HEK293 (cell line): Measurements from ENCODE around the gene GMPS.

Source experiments
- EGR2 ChIP-seq: fragments of 450-650 bp; formaldehyde crosslinking; IDR thresholded peaks from 2 replicates; pipeline ENCODE4 v1.5.1; 2016; ENCODE audit warnings: low read depth, missing biosample characterization, missing genetic modification characterization
- GFI1B ChIP-seq: fragments of 450-650 bp; formaldehyde crosslinking; IDR thresholded peaks from 2 replicates; pipeline ENCODE4 v1.5.1; 2016; ENCODE audit warnings: missing biosample characterization, missing genetic modification characterization
- GLI4 ChIP-seq: fragments of 450-650 bp; formaldehyde crosslinking; IDR thresholded peaks from 2 replicates; pipeline ENCODE4 v1.5.1; 2016; ENCODE audit warnings: missing biosample characterization, missing genetic modification characterization
- HOXA7 ChIP-seq: sonication (generic); formaldehyde crosslinking; IDR thresholded peaks from 2 replicates; pipeline ENCODE4 v1.8.1; 2022; ENCODE audit warnings: missing genetic modification reagents, borderline replicate concordance
- IKZF3 ChIP-seq: fragments of 450-650 bp; IDR thresholded peaks from 2 replicates; pipeline ENCODE4 v1.5.0; 2018; ENCODE audit warnings: missing biosample characterization, mild to moderate bottlenecking, missing genetic modification characterization, moderate library complexity
- KLF7 ChIP-seq: fragments of 450-650 bp; formaldehyde crosslinking; IDR thresholded peaks from 2 replicates; pipeline ENCODE4 v1.5.1; 2016; ENCODE audit warnings: missing biosample characterization, missing genetic modification characterization, borderline replicate concordance
- KLF9 ChIP-seq: fragments of 450-650 bp; formaldehyde crosslinking; IDR thresholded peaks from 2 replicates; pipeline ENCODE4 v1.5.1; 2016; ENCODE audit warnings: missing biosample characterization, missing genetic modification characterization, low read depth
- OSR2 ChIP-seq: fragments of 450-650 bp; formaldehyde crosslinking; IDR thresholded peaks from 2 replicates; pipeline ENCODE4 v1.5.1; 2016; ENCODE audit warnings: missing biosample characterization, missing genetic modification characterization
- OVOL3 ChIP-seq: fragments of 450-650 bp; formaldehyde crosslinking; IDR thresholded peaks from 2 replicates; pipeline ENCODE4 v1.5.1; 2016; ENCODE audit warnings: missing biosample characterization, missing genetic modification characterization
- SCRT2 ChIP-seq: fragments of 450-650 bp; formaldehyde crosslinking; IDR thresholded peaks from 2 replicates; pipeline ENCODE4 v1.5.1; 2016; ENCODE audit warnings: missing biosample characterization, missing genetic modification characterization
- SP3 ChIP-seq: fragments of 450-650 bp; formaldehyde crosslinking; IDR thresholded peaks from 2 replicates; pipeline ENCODE4 v1.5.1; 2016; ENCODE audit warnings: missing biosample characterization, missing genetic modification characterization
- TRIM28 ChIP-seq: IDR thresholded peaks from 2 replicates; pipeline ENCODE4 v1.6.1; 2011; ENCODE audit warnings: low read length, control low read depth, borderline replicate concordance
- YY2 ChIP-seq: fragments of 450-650 bp; formaldehyde crosslinking; IDR thresholded peaks from 2 replicates; pipeline ENCODE4 v1.5.1; 2016; ENCODE audit warnings: missing biosample characterization, missing genetic modification characterization
- ZBTB17 ChIP-seq: fragments of 450-650 bp; formaldehyde crosslinking; IDR thresholded peaks from 2 replicates; pipeline ENCODE4 v1.5.1; 2016; ENCODE audit warnings: missing biosample characterization, missing genetic modification characterization
- ZBTB8A ChIP-seq: fragments of 450-650 bp; formaldehyde crosslinking; IDR thresholded peaks from 2 replicates; pipeline ENCODE4 v1.5.1; 2016; ENCODE audit warnings: missing biosample characterization, missing genetic modification characterization
- ZFP3 ChIP-seq: fragments of 450-650 bp; formaldehyde crosslinking; IDR thresholded peaks from 2 replicates; pipeline ENCODE4 v1.5.1; 2016; ENCODE audit warnings: low read depth, missing biosample characterization, missing genetic modification characterization
- ZNF112 ChIP-seq: fragments of 450-650 bp; formaldehyde crosslinking; IDR thresholded peaks from 2 replicates; pipeline ENCODE4 v1.5.0; 2017; ENCODE audit warnings: missing biosample characterization, missing genetic modification characterization
- ZNF133 ChIP-seq: fragments of 450-650 bp; formaldehyde crosslinking; IDR thresholded peaks from 2 replicates; pipeline ENCODE4 v1.5.1; 2016; ENCODE audit warnings: missing biosample characterization, missing genetic modification characterization
- ZNF211 ChIP-seq: fragments of 450-650 bp; formaldehyde crosslinking; IDR thresholded peaks from 2 replicates; pipeline ENCODE4 v1.5.1; 2016; ENCODE audit warnings: low read depth, missing biosample characterization, missing genetic modification characterization
- ZNF239 ChIP-seq: fragments of 450-650 bp; formaldehyde crosslinking; IDR thresholded peaks from 2 replicates; pipeline ENCODE4 v1.5.1; 2016; ENCODE audit warnings: missing biosample characterization, missing genetic modification characterization
- ZNF292 ChIP-seq: fragments of 450-650 bp; formaldehyde crosslinking; IDR thresholded peaks from 2 replicates; pipeline ENCODE4 v1.5.1; 2016; ENCODE audit warnings: low read depth, missing biosample characterization, missing genetic modification characterization, borderline replicate concordance
- ZNF341 ChIP-seq: fragments of 450-650 bp; formaldehyde crosslinking; IDR thresholded peaks from 2 replicates; pipeline ENCODE4; 2016; ENCODE audit warnings: low read depth, missing biosample characterization, missing genetic modification characterization
- ZNF350 ChIP-seq: fragments of 450-650 bp; formaldehyde crosslinking; IDR thresholded peaks from 2 replicates; pipeline ENCODE4 v1.5.0; 2017; ENCODE audit warnings: missing biosample characterization, mild to moderate bottlenecking, missing genetic modification characterization
- ZNF366 ChIP-seq: fragments of 450-650 bp; formaldehyde crosslinking; conservative IDR thresholded peaks from 2 replicates; pipeline ENCODE4 v1.5.1; 2016; ENCODE audit warnings: missing biosample characterization, missing genetic modification characterization
- ZNF37A ChIP-seq: fragments of 450-650 bp; IDR thresholded peaks from 2 replicates; pipeline ENCODE4 v1.5.1; 2018; ENCODE audit warnings: missing biosample characterization, missing genetic modification characterization
- ZNF416 ChIP-seq: fragments of 450-650 bp; formaldehyde crosslinking; IDR thresholded peaks from 2 replicates; pipeline ENCODE4 v1.5.1; 2016; ENCODE audit warnings: missing biosample characterization, missing genetic modification characterization
- ZNF426 ChIP-seq: fragments of 450-650 bp; formaldehyde crosslinking; IDR thresholded peaks from 2 replicates; pipeline ENCODE4 v1.5.1; 2017; ENCODE audit warnings: missing biosample characterization, missing genetic modification characterization, mild to moderate bottlenecking, inconsistent platforms, moderate library complexity
- ZNF433 ChIP-seq: fragments of 450-650 bp; formaldehyde crosslinking; IDR thresholded peaks from 2 replicates; pipeline ENCODE4 v1.5.1; 2016; ENCODE audit warnings: missing biosample characterization, missing genetic modification characterization, low read depth
- ZNF510 ChIP-seq: fragments of 450-650 bp; formaldehyde crosslinking; IDR thresholded peaks from 2 replicates; pipeline ENCODE4 v1.5.1; 2018; ENCODE audit warnings: mild to moderate bottlenecking, missing genetic modification characterization, missing biosample characterization; ENCODE audit not compliant: insufficient replicate concordance
- ZNF514 ChIP-seq: fragments of 450-650 bp; formaldehyde crosslinking; IDR thresholded peaks from 2 replicates; pipeline ENCODE4 v1.5.1; 2016; ENCODE audit warnings: missing biosample characterization, missing genetic modification characterization
- ZNF560 ChIP-seq: fragments of 450-650 bp; formaldehyde crosslinking; IDR thresholded peaks from 2 replicates; pipeline ENCODE4 v1.5.1; 2017; ENCODE audit warnings: missing biosample characterization, missing genetic modification characterization, borderline replicate concordance
- ZNF571 ChIP-seq: fragments of 450-650 bp; formaldehyde crosslinking; IDR thresholded peaks from 2 replicates; pipeline ENCODE4 v1.5.0; 2017; ENCODE audit warnings: missing biosample characterization, missing genetic modification characterization
- ZNF585B ChIP-seq: fragments of 450-650 bp; formaldehyde crosslinking; IDR thresholded peaks from 2 replicates; pipeline ENCODE4 v1.5.1; 2016; ENCODE audit warnings: missing biosample characterization, missing genetic modification characterization
- ZNF626 ChIP-seq: fragments of 450-650 bp; sonication (Bioruptor Pico); formaldehyde crosslinking; IDR thresholded peaks from 2 replicates; pipeline ENCODE4 v1.5.1; 2018; ENCODE audit warnings: missing biosample characterization, missing genetic modification characterization, inconsistent platforms
- ZNF747 ChIP-seq: fragments of 450-650 bp; formaldehyde crosslinking; IDR thresholded peaks from 2 replicates; pipeline ENCODE4 v1.5.1; 2016; ENCODE audit warnings: missing biosample characterization, missing genetic modification characterization
- ZNF843 ChIP-seq: fragments of 450-650 bp; formaldehyde crosslinking; IDR thresholded peaks from 2 replicates; pipeline ENCODE4 v1.5.1; 2016; ENCODE audit warnings: missing biosample characterization, missing genetic modification characterization
- TF ChIP-seq, protein P1 (sequence below): fragments of 450-650 bp; IDR thresholded peaks from 2 replicates; pipeline ENCODE4 v1.5.1; 2018; ENCODE audit warnings: missing biosample characterization, missing genetic modification characterization
- TF ChIP-seq, protein P2 (sequence below): fragments of 450-650 bp; formaldehyde crosslinking; IDR thresholded peaks from 2 replicates; pipeline ENCODE4 v1.5.1; 2016; ENCODE audit warnings: missing biosample characterization, missing genetic modification characterization
- TF ChIP-seq, protein P3 (sequence below): fragments of 450-650 bp; formaldehyde crosslinking; IDR thresholded peaks from 2 replicates; pipeline ENCODE4 v1.5.1; 2017; ENCODE audit warnings: missing biosample characterization, missing genetic modification characterization

The GMPS gene

DNA sequence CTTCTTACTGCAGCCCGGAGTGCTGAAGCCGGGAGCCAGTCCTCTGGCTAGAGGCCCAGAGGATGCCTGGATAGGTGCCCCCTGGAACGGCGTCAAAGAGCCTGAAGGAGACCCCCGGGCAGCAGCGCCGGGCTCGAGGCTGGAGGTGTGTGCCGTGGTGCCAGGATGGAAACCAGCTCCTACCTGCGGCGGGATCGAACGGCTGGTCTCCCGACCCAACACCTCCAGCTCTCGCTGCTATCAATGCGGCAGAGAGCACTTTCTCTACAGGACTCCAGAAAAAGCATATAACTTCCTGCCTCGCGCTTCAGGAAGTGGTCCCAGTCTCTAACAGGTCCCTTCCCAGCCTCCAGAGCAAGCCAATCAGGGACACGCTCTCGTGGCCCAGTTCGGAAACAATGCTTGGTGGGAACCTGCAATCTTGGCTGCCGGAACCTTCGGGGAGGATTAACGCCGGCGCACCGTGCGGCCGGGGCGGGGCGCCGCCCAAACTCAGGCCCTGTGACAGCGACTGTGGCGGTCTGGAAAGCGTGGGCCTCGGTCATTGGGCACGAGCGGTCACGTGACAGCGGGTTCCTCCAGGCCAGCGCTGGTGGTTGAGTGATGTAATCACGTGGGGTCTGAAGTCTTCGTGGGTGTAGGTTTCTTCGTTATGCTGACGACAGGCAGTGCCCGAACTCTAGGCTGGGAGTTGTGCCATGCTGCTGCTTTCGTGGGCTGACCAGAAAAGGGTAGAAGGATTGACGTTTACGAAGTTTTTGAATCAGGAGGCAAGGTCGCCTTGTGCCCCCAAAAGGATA lies 16.1 kb upstream of the GMPS start, which contains the start of gene SLC33A1 (continued):
- TF ChIP-seq ZNF37A (tag by site-specific recombination) (no peak), YY2 (tag by site-specific recombination) (peak; percentile 35; the same call in 1 of the 2 replicates), ZNF626 (no peak), HOXA7 (CRISPR knock-in tag) (no peak), ZNF747 (tag by site-specific recombination) (no peak), TRIM28 (peak; percentile 99), ZNF514 (tag by site-specific recombination) (no peak), ZNF133 (tag by site-specific recombination) (no peak), ZBTB17 (tag by site-specific recombination) (peak; percentile 96), ZNF350 (tag by site-specific recombination) (no peak), ZNF510 (no peak), GLI4 (tag by site-specific recombination) (peak; percentile 86; the same call in 1 of the 2 replicates), IKZF3 (tag by site-specific recombination) (no peak), ZNF843 (peak; percentile 63; the same call in 1 of the 2 replicates), ZNF571 (tag by site-specific recombination) (no peak), ZNF341 (tag by site-specific recombination) (no peak), ZNF239 (tag by site-specific recombination) (no peak), SCRT2 (tag by site-specific recombination) (peak; percentile 80), ZNF366 (tag by site-specific recombination) (no peak), ZNF426 (no peak), ZBTB8A (tag by site-specific recombination) (peak; percentile 66), SP3 (tag by site-specific recombination) (peak; percentile 90), ZFP3 (no peak), GFI1B (tag by site-specific recombination) (0 out of 2 replicates have a peak, but pooled peaks have one; percentile 73), ZNF560 (no peak), EGR2 (tag by site-specific recombination) (peak; percentile 61), KLF9 (tag by site-specific recombination) (peak; percentile 73; the same call in 1 of the 2 replicates), ZNF112 (no peak), ZNF211 (tag by site-specific recombination) (no peak), ZNF292 (tag by site-specific recombination) (no peak), ZNF585B (tag by site-specific recombination) (no peak), OSR2 (tag by site-specific recombination) (no peak), ZNF433 (no peak), ZNF416 (tag by site-specific recombination) (no peak), OVOL3 (tag by site-specific recombination) (peak; percentile 58; the same call in 1 of the 2 replicates), KLF7 (tag by site-specific recombination) (peak; percentile 95)
- TF ChIP-seq, protein P1, sequence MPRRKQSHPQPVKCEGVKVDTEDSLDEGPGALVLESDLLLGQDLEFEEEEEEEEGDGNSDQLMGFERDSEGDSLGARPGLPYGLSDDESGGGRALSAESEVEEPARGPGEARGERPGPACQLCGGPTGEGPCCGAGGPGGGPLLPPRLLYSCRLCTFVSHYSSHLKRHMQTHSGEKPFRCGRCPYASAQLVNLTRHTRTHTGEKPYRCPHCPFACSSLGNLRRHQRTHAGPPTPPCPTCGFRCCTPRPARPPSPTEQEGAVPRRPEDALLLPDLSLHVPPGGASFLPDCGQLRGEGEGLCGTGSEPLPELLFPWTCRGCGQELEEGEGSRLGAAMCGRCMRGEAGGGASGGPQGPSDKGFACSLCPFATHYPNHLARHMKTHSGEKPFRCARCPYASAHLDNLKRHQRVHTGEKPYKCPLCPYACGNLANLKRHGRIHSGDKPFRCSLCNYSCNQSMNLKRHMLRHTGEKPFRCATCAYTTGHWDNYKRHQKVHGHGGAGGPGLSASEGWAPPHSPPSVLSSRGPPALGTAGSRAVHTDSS (tag by site-specific recombination) = no peak
- TF ChIP-seq, protein P2, sequence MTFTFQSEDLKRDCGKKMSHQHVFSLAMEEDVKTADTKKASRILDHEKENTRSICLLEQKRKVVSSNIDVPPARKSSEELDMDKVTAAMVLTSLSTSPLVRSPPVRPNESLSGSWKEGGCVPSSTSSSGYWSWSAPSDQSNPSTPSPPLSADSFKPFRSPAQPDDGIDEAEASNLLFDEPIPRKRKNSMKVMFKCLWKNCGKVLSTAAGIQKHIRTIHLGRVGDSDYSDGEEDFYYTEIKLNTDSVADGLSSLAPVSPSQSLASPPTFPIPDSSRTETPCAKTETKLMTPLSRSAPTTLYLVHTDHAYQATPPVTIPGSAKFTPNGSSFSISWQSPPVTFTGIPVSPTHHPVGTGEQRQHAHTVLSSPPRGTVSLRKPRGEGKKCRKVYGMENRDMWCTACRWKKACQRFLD (tag by site-specific recombination) = no peak
- TF ChIP-seq, protein P3, sequence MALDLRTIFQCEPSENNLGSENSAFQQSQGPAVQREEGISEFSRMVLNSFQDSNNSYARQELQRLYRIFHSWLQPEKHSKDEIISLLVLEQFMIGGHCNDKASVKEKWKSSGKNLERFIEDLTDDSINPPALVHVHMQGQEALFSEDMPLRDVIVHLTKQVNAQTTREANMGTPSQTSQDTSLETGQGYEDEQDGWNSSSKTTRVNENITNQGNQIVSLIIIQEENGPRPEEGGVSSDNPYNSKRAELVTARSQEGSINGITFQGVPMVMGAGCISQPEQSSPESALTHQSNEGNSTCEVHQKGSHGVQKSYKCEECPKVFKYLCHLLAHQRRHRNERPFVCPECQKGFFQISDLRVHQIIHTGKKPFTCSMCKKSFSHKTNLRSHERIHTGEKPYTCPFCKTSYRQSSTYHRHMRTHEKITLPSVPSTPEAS (tag by site-specific recombination) = no peak; the same call in 1 of the 2 replicates
